SKM-1 (cell line): ENCODE measurements around the gene CCDC181.
"Not testable (repeated sequence)": the region's sequence is repeated elsewhere in the genome, so short reads cannot be mapped to it uniquely, and the experiment has no call there.

ENCODE experiments used
- DNase-seq: peaks from one replicate; lab custom pipeline; 2025; ENCODE audit not compliant: unreplicated experiment; lab: John Stamatoyannopoulos, UW

CCDC181 gene

DNA sequence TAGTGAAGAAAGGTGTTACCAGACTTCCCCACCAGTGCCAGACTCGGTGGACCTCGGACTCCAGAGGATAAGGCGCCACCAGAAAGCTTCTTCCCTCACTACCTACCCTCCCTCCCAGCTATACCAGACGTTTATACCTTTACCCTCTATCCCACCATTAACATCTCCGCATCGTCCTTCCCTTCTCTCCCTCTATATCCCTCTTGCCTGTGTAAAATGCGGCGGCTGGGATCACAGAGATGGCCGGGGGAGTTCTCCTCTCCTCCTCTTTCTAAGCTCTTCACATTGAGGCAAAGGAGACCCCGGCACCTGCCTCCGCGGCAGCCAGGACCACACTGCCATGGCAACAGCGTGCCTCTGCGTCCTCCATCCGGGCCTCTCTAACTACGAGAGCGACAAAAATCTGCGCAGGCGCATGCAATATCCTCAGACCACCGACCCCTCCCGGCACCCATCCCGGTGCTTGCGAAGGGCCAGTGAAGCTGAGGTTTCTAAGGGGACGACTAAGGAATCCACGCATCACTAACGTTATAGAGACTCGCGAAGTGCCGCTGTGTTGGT, at the start of gene CCDC181:
TSS of gene CCDC181 (minus strand) at position 394 of the 561 bp plus-strand sequence. CDS start 2,547 bp downstream, outside the sequence.
- DNase-seq = no peak

DNA sequence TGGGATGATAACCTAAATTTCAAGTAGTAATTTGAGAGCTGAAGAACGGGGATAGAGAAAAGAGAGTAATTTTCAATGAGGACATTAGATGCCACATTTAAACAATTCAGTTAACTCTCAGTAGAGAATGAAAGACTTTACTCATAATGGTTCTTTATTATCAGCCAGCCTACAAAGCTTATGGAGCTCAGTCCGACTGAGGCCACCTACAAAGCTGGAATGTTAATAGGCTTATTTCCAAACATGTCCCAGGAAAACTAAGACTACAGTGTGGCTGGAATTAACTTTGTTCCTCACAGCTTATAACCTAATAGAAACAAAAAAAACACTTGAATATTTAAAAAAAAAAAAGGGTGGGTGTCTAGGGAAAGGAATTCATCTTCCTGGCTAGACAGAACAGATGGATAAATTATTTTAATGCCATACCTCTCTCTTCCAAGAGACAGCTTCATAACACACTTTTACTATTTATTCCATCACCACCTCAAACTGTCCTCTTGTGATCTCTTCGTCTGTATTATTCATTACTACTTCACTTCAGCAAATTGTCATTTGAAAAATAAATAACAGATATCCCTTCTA, 48.6 kb upstream of the CCDC181 start:
- no peak for DNase-seq

DNA sequence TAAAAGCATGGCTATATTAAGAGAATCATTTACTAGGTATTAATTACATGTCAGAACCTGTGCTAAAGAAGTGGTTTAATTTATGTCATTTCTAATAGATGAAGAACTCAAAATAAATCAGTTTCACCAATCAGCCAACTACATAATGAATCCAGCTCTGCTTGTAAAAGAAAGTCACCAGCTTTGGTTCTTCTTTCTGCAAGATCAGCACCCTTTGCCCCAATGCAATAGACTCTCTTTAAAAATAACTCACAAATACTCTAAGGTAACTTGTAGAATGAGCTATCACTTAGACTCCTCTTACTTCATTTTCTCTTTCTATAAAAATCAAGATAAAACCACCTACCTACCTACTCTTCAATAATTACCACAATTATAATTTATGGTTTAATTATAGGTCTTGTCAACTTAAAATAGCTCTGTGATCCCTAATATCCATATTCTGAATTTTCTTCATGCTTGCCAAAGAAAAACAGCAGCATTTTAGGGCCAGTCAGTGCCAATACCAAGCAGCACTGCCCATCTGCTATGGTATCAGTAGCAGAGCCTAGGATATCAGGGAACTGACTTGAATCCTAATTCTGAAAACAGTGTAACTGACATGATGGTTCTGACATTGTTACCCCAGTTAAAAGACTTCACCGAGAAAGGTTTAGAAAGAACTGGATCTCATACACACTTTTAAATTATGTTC, 47.2 kb upstream of the CCDC181 start:
- no peak for DNase-seq

DNA sequence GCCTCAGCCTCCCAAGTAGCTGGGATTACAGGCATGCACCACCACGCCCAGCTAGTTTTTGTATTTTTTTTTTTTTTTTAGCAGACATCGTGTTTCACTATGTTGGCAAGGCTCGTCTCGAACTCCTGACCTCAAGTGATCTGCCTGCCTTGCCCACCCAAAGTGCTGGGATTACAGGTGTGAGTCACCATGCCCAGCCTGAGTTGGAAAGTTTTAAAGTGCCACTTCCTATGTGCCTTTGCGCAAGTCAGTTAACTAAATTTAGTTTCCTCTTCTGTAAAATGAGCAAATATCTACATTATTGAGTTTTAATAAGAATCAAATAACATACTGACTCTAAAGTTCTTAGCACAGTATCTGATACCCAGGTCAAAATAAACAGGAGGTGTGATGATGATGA, 46.1 kb upstream of the CCDC181 start:
- DNase-seq = no peak

DNA sequence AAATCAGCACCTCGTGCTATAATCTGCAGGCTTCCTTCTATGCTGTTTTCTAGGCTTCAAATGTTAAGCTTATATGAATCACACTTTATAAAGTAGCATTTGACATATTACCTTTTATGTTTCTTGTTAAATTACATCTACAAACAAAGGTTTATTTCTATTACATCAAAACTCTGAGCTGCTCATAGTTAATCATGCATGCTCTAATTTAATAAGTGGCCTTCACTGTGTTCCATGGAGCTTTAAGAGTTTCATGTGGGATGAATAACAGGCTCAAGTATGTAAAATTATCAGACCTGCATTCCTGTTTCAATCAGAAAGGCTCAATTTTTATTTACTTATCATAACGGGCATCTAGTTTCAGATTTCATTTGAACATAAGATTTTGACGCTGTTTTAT, 45.5 kb upstream of the CCDC181 start:
- DNase-seq = no peak

DNA sequence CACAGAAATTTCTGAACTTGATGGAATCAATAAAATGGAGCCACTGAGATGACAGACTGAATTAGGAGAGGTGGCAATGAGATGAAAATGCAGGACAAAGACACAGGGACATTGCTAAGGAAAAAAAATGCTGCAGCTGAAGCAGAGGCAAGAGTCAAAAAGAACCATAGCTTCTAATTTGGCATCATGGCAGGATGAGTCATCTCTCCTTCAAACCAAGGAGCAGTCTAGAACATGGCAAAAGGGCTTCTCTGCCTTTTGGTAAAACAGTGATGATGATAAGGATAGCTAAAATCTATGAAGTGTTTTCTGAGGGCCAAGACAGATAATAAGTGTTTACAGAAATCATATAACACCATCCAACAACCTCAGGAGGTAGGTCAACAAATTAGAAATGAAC, 41.7 kb upstream of the CCDC181 start:
- no peak for DNase-seq

DNA sequence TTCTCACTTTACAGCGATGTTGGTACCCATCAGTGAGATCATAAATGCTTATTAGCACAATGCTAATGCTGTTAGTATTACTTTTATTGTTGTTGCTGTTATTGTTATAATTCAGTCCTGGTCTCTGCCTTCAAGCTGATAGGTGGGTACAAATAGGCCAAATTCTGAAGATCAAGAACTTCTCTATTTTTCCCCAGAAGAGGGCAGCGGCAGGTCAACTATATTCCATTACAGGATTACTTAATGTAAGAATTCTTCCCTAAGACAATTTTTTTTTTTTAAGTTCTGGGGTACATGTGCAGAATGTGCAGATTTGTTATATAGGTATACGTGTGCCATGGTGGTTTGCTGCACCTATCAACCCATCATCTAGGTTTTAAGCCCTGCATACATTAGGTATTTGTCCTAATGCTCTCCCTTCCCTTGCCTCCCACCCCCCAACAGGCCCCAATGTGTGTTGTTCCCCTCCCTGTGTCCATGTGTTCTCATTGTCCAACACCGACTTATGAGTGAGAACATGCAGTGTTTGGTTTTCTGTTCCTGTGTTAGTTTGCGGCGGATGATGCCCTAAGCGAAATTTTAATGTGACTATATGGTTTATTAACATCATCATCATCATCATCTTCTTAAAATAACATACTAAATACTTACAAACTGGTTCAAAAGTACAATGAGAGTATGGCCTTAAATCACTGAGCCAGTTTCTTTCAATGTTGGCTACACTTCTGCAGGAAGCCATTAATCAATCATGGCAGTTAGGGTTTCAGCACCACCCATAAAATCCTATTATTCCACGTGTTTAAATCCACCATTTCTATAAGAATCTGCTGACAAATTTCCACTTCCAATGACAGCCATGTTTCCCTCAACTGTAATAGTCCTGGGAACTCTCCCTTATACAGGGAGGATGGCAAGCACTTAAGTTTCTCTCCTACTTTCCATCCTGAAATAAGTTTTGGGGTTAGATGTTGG, 39.3 kb upstream of the CCDC181 start:
- DNase-seq = no peak

DNA sequence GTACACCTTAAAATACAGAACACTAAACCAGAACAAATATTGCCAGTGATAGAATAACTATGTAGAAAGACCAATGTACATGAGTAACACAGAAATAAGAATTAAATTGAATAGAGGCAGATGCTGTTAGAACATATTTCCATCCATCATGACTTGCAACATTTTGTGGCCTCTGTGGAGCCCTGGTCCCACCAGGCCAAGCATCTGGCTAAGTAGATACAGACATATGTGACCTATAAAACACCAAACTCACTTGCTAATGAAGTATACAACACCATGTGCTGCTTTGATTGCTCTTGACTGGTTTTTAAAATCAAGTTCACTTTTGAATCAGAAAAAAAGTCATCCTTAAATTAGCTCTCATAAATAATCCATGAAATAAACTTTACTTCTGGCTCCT, 38.0 kb upstream of the CCDC181 start:
- no peak for DNase-seq

DNA sequence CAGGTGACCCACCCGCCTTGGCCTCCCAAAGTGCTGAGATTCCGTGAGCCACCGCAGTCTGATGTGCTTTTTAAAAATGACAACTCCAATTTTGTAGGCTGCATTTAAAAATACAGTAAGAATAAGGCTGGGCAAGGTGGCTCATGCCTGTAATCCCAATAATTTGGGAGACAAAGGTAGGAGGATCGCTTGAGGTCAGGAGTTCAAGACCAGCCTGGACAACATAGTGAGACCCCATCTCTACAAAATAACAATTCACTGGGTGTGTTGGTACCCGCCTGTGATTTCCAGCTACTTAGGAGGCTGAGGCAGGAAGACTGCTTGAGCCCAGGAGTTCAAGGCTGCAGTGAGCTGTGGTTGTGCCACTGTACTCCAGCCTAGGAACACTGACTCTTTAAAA, 35.1 kb upstream of the CCDC181 start:
- DNase-seq = no peak

DNA sequence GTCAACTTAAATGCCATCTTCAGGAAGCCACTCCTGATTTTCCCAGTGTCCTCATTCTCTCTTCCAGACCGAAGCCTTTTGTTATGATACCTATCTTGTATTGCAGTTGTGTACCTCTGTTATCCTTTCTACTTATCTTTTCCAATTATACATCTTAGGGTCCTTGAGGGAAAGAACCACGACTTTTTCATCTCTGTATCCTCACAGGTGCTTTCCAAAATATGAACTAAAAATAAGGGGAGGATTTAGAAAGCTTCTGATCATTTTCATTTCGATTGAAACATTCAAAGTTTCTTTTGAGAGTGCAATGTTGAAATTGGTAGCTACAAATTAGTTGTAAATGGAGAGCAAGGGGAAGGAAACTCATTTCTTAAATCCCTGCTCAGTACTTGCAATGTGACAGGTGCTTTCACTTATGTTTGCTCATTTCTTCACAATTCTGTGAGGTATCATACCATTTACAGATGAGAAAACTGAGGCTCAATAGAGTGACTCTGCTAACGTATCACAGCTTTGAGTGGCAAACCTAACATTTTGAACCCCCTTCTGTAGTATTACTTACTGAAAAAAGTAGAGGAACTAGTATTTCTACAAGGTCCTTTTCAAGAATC, 34.2 kb upstream of the CCDC181 start:
- DNase-seq = no peak

DNA sequence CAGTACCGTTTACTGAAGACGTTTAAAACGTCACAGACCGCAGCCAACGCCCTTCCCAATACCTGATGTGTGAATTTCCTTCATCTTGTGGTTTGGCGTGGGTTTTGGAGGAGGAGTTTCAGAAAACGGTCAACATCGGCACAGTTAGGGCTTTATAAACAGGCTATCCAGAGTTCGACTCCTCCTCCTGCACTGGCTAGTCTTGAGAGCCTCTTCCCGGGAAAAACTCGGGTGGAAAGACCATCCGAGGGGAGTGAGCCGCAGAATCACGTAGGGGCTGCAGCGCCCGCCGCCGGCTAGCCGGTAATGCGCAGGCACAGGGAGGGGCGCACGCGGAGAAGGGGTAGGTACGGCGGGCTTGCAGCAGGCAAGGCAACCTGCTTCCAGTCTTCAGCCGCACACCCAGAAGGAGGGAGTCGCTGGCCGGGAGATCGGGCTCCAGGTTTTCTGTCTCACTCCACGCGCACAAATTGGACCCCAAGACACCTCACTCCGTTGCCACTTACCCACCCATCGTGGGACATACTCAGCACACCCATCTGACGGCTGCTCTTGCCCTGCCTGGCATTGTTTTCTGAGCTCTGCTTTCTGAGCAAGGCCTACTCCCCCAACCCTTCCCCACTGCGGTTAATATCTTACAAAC, 33.0 kb upstream of the CCDC181 start:
- no peak for DNase-seq

DNA sequence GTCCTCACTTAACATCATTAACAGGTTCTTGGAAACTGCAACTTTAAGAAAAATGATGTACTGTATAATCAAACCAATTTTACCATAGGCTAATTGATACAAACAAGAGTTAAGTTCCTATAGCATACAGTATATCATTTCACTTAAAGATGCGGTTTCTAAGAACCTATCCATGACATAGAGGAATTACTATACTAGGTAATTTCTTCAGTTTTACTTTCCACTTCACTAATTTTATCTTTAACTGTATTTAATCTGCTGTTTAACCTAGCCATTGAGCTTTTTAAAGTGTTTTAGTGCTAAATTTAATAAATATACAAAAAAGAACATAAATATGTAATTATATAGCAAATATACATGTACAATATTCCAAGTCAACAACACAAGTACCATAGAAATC, 30.2 kb upstream of the CCDC181 start:
- no peak for DNase-seq

DNA sequence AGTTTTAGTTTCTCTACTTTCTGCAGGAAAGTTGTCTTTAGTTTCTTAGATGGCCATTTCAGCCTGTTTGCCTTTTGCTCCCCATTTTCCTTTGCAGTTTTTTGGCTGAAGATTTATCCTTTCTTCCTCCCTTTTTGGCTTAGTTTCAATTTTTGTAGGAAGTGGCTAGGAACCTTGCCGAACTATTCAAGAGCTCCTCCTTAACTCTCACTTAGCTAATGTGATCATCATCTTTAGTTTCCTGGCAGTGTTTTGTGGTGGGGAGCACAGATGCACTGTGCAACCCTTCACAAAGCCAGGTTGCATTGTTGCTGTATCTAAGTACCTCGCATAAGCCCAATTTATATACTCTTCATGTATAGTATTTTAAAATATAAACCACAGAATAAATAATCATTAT, 28.8 kb upstream of the CCDC181 start:
- no peak for DNase-seq

DNA sequence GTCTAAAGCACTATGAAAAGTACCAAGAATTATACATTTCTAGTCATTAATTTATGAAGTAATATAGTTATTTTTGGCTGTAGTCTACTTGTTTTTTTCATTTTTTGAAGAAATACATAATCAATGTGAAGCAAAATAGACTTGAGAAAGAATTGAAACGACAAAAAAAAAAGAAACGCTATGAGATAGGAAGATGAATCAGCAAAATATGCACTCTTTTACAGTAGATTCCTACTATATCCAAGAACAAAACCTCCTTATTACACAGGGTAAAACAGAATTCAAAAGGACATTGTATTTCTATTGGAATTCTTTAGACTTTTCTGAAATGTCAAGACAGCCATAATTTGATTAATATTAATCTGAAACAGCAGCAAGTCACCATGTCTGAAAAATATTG, 25.6 kb upstream of the CCDC181 start:
- DNase-seq = no peak

DNA sequence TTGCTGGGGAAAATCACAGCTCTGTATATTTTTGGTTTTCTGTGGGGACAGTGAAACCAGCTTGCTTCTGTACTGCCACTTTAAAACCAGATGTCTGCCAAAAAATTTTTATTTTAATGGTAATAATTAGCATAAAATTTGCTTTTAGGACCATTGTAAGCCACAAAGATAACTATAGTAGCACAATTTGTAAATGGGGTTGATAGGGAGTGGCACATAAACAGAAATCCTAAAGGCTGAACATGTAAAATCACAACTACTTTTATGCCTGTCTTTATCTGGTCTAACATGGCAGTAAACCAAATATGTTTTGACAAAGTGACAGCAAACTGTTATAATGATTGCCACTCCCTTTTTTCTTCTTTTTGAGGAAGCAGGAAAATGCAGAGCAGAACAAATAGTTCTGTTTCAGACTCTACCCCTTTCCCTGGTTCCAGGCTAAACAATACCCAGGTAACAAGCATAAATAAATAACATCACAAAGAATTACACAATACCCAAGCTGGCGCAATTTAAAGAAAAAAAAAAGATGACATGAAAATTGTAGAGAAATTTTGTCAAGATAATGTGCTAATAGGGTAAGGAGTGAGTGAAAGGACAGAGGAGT, 24.0 kb upstream of the CCDC181 start:
- DNase-seq = no peak

DNA sequence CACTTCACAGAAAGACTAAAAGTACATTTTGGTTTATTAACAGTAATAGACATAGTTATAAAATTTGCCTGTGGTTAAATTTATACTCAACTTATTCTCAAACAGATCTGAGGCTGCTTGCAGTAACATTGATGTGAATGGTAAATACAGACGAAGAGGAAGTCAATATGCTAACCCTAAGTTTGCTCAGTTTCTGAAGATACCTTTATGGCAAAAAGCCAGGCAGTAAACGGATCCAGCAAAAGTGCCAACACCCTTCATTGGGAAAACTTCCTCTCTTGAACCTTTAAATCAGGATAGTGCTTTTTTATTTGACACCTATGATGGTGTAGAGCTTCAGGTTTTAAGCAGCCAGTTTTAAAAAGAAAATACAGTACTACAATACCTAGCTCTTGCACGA, 16.6 kb upstream of the CCDC181 start:
- no peak for DNase-seq

DNA sequence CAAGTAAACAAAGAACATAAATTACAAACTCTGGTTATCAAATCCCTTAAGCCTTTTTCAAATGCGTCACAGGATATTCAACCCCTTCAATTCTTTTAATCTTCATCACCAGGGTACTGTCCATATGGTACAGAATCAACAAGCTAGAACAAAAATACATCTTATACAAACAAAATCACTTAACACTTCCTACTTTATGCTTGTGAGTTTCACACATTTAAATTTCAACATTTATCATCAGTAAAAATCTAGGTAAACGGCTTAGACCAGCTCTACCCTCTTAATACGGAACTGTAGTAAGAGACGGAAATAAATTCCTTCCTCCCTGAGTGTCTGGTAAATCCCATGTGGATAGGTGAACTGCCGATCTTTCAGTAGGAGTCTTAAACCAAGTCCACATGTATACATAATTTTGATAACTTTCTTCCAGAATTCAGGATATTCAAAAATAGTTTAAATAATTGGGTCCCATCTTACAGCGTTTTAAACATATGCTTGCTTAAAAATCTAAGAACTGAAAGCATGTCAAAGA, 1.0 kb downstream of the CCDC181 start:
- DNase-seq = no peak

DNA sequence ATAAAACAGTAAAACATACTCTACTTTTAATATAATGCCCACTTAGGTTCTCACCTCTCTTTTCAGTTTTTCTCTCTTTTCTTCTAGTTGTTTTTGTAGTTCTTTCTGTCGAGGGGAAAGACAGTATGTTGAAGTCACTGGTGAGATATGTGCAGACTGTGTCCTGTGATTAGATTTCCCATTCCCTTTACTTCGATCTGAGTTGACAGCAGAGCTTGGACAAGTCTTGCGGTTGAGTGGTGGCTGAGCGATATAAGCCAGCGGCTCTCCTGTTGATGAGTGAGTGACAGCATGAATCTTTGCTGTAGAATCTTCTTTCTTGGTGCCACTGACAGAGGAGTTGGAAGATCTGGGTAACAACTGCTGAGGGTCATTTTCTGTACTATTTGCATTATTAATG, 6.0 kb downstream of the CCDC181 start:
- no peak for DNase-seq

DNA sequence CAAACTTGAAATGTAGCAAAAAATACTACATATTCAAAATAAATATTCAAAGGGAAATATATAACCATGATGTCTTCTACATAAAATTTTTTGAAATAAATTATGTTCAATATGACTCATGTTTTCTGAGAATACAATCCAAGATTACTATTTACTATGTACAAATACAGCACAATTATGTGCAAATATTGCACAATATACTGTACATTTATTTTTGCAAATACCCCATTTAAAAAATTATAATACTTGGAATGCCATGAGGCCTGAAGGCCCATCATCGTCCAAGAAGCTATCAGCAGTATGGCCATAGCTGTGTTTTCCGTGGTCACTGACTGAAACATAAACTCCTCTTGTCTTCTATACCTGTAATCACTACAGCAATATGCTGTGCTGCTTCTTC, 12.3 kb downstream of the CCDC181 start:
- no peak for DNase-seq

DNA sequence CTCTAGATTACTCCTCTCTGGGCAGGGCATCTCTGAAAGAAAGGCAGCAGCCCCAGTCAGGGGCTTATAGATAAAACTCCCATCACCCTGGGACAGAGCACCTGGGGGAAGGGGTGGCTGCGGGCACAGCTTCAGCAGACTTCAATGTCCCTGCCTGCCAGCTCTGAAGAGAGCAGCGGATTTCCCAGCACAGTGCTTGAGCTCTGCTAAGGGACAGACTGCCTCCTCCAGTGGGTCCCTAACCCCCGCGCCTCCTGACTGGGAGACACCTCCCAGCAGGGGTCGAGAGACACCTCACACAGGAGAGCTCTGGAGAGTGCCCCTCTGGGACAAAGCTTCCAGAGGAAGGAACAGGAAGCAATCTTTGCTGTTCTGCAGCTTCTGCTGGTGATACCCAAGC, 18.9 kb downstream of the CCDC181 start:
- DNase-seq = not testable (repeated sequence)
